Measurements from ENCODE around the gene ZBTB5. TPM values are rescaled to one million over a fixed set of nuclear protein-coding genes. Genes with fewer than 3 reads are reported as not detected.

ZBTB5 gene
- total and polyA plus RNA-seq, 9 of the 15 experiments (the other 6 are each of a cell fraction or from before 2014, with no cell fraction given), result 2.3 to 43.2 (median 15.5) TPM

- TF ChIP-seq, protein P1, sequence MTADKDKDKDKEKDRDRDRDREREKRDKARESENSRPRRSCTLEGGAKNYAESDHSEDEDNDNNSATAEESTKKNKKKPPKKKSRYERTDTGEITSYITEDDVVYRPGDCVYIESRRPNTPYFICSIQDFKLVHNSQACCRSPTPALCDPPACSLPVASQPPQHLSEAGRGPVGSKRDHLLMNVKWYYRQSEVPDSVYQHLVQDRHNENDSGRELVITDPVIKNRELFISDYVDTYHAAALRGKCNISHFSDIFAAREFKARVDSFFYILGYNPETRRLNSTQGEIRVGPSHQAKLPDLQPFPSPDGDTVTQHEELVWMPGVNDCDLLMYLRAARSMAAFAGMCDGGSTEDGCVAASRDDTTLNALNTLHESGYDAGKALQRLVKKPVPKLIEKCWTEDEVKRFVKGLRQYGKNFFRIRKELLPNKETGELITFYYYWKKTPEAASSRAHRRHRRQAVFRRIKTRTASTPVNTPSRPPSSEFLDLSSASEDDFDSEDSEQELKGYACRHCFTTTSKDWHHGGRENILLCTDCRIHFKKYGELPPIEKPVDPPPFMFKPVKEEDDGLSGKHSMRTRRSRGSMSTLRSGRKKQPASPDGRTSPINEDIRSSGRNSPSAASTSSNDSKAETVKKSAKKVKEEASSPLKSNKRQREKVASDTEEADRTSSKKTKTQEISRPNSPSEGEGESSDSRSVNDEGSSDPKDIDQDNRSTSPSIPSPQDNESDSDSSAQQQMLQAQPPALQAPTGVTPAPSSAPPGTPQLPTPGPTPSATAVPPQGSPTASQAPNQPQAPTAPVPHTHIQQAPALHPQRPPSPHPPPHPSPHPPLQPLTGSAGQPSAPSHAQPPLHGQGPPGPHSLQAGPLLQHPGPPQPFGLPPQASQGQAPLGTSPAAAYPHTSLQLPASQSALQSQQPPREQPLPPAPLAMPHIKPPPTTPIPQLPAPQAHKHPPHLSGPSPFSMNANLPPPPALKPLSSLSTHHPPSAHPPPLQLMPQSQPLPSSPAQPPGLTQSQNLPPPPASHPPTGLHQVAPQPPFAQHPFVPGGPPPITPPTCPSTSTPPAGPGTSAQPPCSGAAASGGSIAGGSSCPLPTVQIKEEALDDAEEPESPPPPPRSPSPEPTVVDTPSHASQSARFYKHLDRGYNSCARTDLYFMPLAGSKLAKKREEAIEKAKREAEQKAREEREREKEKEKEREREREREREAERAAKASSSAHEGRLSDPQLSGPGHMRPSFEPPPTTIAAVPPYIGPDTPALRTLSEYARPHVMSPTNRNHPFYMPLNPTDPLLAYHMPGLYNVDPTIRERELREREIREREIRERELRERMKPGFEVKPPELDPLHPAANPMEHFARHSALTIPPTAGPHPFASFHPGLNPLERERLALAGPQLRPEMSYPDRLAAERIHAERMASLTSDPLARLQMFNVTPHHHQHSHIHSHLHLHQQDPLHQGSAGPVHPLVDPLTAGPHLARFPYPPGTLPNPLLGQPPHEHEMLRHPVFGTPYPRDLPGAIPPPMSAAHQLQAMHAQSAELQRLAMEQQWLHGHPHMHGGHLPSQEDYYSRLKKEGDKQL (CRISPR knock-in tag; IDR thresholded peaks at IDR 0.05; ENCODE audit: borderline replicate concordance), result peak; percentile 65; the same call in 1 of the 2 replicates
- peak; percentile 64 for TF ChIP-seq ELF4 (CRISPR knock-in tag; IDR thresholded peaks at IDR 0.05)
- TF ChIP-seq TARDBP (IDR thresholded peaks at IDR 0.05), result peak; percentile 93
- TF ChIP-seq TCF7 (IDR thresholded peaks at IDR 0.05; ENCODE audit: borderline replicate concordance), result no peak
- TF ChIP-seq ZNF639 (CRISPR knock-in tag; conservative IDR thresholded peaks at IDR 0.05 in 1 of 2, IDR thresholded peaks at IDR 0.05 in 1 of 2), result peak in 1 of 2 experiments; percentile 75; a peak in 2 of 4 replicates
- TF ChIP-seq ZKSCAN8 (CRISPR knock-in tag; IDR thresholded peaks at IDR 0.05), result no peak
- TF ChIP-seq MYBL2 (IDR thresholded peaks at IDR 0.05; ENCODE audit: low read depth), result no peak
- TF ChIP-seq MYBL2 (CRISPR knock-in tag; IDR thresholded peaks at IDR 0.05; ENCODE audit: borderline replicate concordance), result no peak
- TF ChIP-seq, protein P2, sequence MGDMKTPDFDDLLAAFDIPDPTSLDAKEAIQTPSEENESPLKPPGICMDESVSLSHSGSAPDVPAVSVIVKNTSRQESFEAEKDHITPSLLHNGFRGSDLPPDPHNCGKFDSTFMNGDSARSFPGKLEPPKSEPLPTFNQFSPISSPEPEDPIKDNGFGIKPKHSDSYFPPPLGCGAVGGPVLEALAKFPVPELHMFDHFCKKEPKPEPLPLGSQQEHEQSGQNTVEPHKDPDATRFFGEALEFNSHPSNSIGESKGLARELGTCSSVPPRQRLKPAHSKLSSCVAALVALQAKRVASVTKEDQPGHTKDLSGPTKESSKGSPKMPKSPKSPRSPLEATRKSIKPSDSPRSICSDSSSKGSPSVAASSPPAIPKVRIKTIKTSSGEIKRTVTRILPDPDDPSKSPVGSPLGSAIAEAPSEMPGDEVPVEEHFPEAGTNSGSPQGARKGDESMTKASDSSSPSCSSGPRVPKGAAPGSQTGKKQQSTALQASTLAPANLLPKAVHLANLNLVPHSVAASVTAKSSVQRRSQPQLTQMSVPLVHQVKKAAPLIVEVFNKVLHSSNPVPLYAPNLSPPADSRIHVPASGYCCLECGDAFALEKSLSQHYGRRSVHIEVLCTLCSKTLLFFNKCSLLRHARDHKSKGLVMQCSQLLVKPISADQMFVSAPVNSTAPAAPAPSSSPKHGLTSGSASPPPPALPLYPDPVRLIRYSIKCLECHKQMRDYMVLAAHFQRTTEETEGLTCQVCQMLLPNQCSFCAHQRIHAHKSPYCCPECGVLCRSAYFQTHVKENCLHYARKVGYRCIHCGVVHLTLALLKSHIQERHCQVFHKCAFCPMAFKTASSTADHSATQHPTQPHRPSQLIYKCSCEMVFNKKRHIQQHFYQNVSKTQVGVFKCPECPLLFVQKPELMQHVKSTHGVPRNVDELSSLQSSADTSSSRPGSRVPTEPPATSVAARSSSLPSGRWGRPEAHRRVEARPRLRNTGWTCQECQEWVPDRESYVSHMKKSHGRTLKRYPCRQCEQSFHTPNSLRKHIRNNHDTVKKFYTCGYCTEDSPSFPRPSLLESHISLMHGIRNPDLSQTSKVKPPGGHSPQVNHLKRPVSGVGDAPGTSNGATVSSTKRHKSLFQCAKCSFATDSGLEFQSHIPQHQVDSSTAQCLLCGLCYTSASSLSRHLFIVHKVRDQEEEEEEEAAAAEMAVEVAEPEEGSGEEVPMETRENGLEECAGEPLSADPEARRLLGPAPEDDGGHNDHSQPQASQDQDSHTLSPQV (IDR thresholded peaks at IDR 0.05), result peak; percentile 86
- no peak for TF ChIP-seq NFIX (CRISPR knock-in tag; IDR thresholded peaks at IDR 0.05; ENCODE audit: low read depth)
- TF ChIP-seq E2F5 (CRISPR knock-in tag; IDR thresholded peaks at IDR 0.05), result no peak
- TF ChIP-seq EP300 (IDR thresholded peaks at IDR 0.05; ENCODE audit: low read length), result peak; percentile 22; the same call in 1 of the 2 replicates
Observed at GRCh38 chr9:37422289-37423104, 42.8 kb downstream of the ZBTB5 start, which contains the start of gene GRHPR (continued).

All from K562 (cell line).